Stimulated activated CD4-positive, alpha-beta T cell treated with anti-CD3 and anti-CD28 coated beads, Interleukin-2, amount 100 ng/mL, for 48 hours (primary cell): ENCODE data around the gene DES.

Experiments
- DNase-seq, 2 donors: peaks; one replicate each; pipeline ENCODE4 v3.0.0-alpha.2; 2020

The DES gene

DNA sequence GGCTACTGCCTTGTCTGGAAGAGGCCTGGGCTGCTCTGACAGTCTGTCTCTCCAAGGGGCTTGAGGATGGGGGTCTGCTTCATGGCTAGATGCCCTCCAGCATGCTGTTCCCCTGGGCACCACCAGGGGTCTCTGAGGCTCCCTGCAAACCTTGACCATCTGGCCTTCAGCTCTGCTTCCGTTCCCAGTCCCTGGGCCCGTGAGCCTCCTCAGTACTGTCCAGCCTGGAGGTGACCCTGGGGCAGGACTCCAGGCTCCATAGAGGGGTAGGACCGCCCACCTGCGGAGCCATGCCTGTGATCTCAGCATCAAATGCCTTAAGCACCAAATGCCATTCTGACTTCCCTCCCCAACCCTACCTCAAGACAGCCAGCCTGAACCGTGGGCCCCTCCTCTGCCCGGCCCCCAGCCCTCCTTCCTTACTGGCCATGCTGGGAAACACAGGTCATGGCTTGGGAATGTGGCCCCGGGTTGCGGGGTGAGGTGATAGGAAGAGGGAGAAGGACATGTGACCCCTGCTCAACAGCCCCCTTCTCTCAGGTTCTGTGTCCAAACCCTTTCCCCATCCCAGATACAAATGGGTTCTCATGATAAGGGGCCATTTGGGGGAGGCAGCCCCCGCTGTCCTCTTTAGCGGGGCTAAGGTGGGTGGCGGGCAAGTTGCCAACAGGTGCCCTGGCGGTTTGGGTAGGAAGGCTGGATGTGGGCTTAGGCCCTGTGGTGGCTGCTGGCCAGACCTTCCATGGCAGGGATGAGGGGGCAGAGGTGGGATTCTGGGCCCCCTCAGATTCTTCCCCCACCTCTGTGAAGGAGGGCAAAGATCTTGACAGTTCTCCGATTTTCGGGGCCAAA lies 41.5 kb downstream of the DES start:
- DNase-seq: peak; percentile 41 to 44

DNA sequence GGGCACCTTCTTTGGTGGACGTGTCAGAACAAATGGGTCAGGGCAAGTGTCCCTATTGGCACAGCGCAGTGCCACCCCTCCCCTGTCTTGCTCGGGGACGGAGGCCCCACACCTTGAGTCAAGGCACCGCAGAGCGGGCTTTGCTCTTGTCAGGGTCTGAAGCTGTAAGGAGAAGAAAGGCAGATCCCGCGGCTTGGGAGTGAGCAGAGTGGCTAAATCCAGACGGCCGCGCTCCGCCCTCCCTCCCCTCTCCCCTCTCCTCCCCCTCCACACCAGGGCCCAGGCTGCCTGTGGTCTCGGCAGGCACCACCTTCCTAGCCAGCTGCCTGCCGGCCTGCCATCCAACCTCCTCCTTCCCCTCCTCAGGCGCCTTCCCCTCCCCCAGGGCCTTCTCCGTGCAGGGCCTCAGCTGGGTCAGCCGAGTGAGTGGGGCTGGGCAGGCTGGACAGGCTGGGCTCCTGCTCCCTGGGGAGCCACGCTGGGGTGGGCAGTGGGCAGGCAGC lies 42.3 kb downstream of the DES start:
- DNase-seq: no peak

DNA sequence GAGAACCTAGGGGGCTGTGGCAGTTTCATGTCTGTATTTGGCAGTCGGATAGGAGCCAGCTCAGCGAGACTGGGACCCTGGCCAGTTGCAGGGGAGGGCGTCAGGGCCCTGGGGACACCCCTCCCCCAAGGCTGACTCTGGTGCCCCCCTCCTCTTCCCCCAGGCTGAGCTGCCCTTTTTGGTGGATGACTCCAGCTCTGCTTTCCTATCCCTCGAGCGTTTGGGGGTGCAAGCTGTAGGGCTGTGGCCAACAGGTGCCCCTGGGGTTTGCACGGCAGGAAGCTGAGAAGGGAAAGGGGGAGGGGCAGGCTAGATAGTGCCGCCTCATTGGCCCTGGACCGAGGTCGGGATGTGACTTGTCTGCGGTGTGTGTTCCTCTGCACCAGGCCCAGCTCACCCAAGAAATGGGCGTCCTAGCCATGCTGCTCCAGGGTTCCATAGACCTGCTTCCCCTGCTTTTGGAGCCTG lies 42.9 kb downstream of the DES start:
- DNase-seq: no peak

GRCh38 chr2:219461669-219462068 lies 43.5 kb downstream of the DES start:
- DNase-seq: no peak

GRCh38 chr2:219462349-219462748 lies 44.2 kb downstream of the DES start:
- DNase-seq: no peak

- no peak for DNase-seq
Measured at GRCh38 chr2:219464286-219465032, 46.3 kb downstream of the DES start.

- DNase-seq: no peak
Measured at GRCh38 chr2:219465659-219466561, 47.7 kb downstream of the DES start.

DNA sequence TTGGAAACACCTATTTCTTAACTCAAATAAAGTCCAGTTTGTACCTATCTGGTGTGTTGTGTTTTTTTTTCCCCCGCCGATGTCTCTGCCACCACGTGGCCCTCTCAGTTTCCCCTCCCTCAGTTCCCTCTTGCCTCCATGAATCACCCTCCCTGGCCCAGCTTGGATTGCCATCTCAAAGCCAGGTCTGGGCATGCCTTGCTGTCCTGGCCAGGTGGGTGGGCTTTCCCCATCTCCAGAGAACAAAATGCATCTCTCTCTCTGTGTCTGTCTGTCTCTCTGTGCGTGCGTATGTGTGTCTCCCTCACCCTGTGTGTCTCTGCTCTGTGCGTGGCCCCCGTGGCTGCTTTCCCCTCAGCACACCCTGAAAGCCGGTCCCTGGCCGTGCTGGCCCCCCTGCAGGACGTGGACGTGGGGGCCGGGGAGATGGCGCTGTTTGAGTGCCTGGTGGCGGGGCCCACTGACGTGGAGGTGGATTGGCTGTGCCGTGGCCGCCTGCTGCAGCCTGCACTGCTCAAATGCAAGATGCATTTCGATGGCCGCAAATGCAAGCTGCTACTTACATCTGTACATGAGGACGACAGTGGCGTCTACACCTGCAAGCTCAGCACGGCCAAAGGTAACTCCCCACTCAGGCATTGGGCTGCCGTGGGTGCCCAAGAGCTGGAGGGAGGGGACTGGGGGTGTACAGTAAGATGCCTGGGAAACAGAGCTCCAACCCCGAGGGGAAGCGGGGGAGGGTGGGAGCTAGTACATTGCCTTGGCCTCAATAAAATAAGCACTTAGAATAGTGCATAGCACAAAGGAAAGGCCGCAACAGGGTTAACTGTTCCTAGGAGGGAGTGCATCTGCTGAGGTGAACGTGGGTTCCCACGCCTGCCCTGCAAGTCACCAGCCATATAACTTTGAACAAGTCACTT lies 48.9 kb downstream of the DES start:
- no peak for DNase-seq

GRCh38 chr2:219467736-219468075 lies 49.5 kb downstream of the DES start:
- DNase-seq: no peak

DNA sequence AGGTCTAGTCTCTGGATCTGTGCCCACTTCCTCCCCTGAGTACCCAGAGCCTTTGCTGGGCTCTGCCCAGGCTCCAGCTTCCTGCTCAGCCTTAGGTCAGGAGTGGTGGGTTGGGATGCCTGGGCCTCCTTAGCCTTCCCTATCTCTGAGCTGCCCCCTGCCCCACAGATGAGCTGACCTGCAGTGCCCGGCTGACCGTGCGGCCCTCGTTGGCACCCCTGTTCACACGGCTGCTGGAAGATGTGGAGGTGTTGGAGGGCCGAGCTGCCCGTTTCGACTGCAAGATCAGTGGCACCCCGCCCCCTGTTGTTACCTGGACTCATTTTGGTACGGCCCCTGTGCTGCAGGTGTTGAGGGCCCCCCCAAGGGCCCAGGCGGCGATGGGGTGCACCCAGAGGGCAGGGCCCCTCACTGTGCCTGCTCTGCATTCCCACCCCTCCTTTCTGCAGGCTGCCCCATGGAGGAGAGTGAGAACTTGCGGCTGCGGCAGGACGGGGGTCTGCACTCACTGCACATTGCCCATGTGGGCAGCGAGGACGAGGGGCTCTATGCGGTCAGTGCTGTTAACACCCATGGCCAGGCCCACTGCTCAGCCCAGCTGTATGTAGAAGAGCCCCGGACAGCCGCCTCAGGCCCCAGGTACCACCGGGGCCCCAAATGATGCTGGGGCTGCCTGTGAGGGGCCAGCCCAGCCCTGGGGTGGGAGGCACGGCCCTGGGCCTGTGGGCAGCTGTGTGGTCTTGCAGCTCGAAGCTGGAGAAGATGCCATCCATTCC lies 50.4 kb downstream of the DES start:
- DNase-seq: no peak

- no peak for DNase-seq
Measured at GRCh38 chr2:219469186-219469724, 51.1 kb downstream of the DES start.

DNA sequence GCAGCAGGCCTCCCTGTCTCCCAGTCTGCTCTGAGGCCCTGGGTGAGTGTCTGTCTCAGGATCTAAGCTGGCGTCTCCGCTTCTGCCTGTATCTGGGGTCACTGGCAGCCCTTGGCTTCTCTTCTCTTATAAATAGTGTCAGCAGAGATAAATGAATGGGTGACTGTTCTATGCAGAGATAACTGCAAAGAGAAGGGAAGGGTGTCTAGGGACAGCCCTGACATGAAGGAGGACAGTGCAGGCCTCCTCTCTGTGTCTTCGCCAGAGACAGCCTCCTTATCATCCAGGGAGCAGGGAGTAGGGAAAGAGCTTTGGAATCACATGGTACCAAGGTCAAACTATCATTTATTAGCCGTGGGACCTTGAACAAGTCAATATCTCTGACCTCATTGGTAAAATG lies 52.3 kb downstream of the DES start:
- DNase-seq: no peak

DNA sequence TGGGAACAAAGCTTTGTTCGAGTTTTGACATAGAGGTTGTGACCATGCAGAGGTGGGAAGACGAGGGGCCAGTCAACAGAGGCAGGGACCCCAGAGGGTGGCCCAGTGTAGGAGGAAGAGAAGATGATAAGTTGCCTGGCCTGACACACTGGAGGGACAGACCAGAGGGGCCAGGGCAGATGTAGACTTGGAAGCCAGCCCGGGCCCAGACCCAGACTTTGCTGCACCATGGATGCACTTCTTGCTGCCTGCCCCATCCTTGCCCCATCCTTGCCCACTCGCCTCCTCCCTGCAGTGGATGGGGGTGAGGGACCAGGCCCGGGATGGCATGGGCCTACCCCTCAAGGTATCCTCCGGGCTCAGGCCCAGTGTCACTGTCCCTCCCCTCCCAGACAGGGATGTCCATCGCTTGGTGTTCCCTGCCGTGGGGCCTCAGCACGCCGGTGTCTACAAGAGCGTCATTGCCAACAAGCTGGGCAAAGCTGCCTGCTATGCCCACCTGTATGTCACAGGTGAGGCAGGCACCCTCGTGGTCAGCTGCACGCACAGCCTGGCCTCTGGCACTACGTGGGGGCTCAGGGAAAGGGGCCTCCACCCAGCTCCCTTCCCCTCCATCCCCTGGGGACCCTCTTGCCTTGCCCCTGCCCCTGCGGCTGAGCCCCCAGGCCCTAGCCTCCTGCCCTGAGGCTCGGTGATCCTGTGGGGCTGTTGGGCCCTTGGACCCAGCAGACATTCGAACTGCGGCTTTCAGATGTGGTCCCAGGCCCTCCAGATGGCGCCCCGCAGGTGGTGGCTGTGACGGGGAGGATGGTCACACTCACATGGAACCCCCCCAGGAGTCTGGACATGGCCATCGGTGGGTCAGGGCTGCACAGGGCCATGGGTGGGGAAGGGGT lies 53.5 kb downstream of the DES start:
- DNase-seq: no peak

DNA sequence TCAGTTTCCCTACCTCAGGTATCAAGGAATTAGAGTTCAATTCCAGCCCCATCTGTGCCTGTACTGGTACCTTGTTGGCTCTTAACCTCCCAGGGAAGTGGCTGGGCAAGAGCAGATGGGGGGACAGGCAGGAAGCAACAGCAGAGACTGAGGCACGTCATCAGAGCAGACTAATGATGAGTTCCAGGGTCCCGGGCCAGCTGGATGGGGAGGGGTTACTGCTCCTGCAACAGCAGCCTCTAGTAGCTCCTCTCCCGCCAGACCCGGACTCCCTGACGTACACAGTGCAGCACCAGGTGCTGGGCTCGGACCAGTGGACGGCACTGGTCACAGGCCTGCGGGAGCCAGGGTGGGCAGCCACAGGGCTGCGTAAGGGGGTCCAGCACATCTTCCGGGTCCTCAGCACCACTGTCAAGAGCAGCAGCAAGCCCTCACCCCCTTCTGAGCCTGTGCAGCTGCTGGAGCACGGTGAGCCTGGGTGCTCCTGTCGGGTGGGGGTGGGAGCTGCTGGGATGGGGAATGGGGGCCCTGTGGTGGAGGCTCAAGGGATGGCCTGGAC lies 54.5 kb downstream of the DES start:
- DNase-seq: no peak

GRCh38 chr2:219473511-219473910 lies 55.3 kb downstream of the DES start:
- no peak for DNase-seq

DNA sequence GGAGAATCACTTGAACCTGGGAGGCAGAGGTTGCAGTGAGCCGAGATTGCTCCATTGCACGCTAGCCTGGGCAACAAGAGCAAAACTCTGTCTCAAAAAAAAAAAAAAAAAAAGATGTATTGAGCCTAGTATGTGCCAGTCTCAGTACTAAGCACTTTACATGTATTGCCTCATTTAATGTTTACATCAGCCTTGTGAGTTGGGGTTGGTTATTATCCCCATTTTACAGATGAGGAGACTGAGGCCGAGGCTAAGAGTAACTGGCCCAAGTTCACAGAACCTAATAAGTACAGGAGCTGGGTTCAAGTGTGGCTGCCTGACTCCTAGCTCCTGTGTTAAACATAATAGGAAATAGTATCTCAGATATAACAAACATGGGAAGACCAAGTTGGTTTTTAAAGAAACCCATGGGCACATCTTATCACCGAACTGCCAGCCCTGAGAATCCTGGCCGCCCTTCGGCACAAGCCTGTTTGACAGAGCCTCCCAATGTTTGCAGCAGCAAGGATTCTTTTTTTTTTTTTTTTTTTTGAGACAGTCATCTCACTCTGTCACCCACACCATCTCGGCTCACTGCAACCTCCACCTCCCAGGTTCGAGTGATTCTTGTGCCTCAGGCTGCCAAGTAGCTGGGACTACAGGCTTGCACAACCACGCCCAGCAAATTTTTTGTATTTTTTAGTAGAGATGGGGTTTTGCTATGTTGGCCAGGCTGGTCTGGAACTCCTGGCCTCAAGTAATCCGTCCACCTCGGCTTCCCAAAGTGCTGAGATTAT lies 56.3 kb downstream of the DES start:
- no peak for DNase-seq

DNA sequence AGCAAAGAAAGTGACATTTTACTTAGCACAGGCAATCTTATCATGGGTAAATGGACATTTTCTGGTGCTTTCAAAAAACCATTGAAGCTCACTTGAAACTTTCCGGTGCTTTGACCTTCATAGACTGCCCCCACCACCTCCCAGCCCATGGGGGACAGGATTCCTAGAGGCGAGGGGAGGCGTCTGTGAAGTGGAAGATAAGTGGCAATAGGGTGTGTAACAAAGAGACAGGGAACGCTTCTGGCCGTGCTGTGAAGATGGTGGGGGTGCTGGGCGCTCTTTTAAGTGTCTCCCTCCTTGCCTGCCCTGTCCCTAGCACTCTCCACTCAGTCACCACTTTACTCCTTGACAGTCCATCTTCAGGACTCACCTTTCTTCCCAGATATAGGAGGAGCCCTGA lies 57.1 kb downstream of the DES start:
- no peak for DNase-seq
